SU-DHL-6 (cell line): Measurements from ENCODE around the gene ATP6V0A1.

Experiments
- CTCF ChIP-seq: fragments of 200-600 bp; sonication (generic); IDR thresholded peaks from one replicate; pipeline ENCODE4 v1.5.1; 2017; ENCODE audit warnings: antibody characterized with exemption, mild to moderate bottlenecking, low read length, moderate library complexity; ENCODE audit not compliant: insufficient read depth, poor library complexity, severe bottlenecking
- EZH2phosphoT487 ChIP-seq: fragments of 200-600 bp; sonication (generic), shearing (Covaris generic); conservative IDR thresholded peaks from 2 replicates; pipeline ENCODE4 v1.6.1; 2018; ENCODE audit warnings: mild to moderate bottlenecking, antibody characterized with exemption, low read length, moderate library complexity, mixed read lengths

GRCh38 chr17:42571435-42572225, 113.0 kb downstream of the ATP6V0A1 start:
- TF ChIP-seq CTCF (no peak), EZH2phosphoT487 (no peak)
